Fibroblast of lung (primary cell): Measurements from ENCODE around the gene TBC1D8. TPM values are rescaled to one million over a fixed set of nuclear protein-coding genes. Genes with fewer than 3 reads are reported as not detected.

ENCODE experiments used
- DNase-seq, 2 donors: peaks; one replicate each; pipeline versions ENCODE4 v3.0.0 to v3.0.0-alpha.2; 2010; ENCODE audit warnings: low read depth in 2 of 2
- H2AFZ ChIP-seq: 2 replicates; pipeline ENCODE4 v1.5.1; 2012; ENCODE audit warnings: low read length, control low read depth, inconsistent platforms
- H3K27ac ChIP-seq: 2 replicates; pipeline ENCODE4 v1.5.1; 2011; ENCODE audit warnings: low read length, control low read depth; ENCODE audit not compliant: insufficient read depth
- H3K27me3 ChIP-seq: 2 replicates; pipeline ENCODE4 v1.5.1; 2011; ENCODE audit warnings: mild to moderate bottlenecking, low read length; ENCODE audit not compliant: control insufficient read depth, insufficient read depth
- H3K36me3 ChIP-seq: 2 replicates; pipeline ENCODE4 v1.5.1; 2011; ENCODE audit warnings: low read length; ENCODE audit not compliant: control insufficient read depth, insufficient read depth
- H3K4me1 ChIP-seq: 2 replicates; pipeline ENCODE4 v1.5.1; 2011; ENCODE audit warnings: low read length; ENCODE audit not compliant: control insufficient read depth, insufficient read depth; ENCODE audit errors: extremely low read depth
- H3K4me2 ChIP-seq: 2 replicates; pipeline ENCODE4 v1.5.1; 2011; ENCODE audit warnings: low read length, control low read depth; ENCODE audit not compliant: insufficient read depth; ENCODE audit errors: extremely low read depth
- H3K4me3 ChIP-seq, 4 experiments: fragments of 200-600 bp in 1 of 4; sonication (generic) in 1 of 4; replicated peaks in 1 of 4; 2 replicates each; pipeline ENCODE4 v1.5.1; 2011 to 2016; ENCODE audit warnings: low read length in 4 of 4, low read depth in 3 of 4, mild to moderate bottlenecking in 3 of 4, control low read depth in 2 of 4, inconsistent platforms in 1 of 4, mixed read lengths in 1 of 4; ENCODE audit not compliant: insufficient read depth in 1 of 4; ENCODE audit errors: control extremely low read depth in 1 of 4
- H3K79me2 ChIP-seq: 2 replicates; pipeline ENCODE4 v1.5.1; 2012; ENCODE audit warnings: mild to moderate bottlenecking, low read length, inconsistent platforms; ENCODE audit not compliant: control insufficient read depth, insufficient read depth
- H3K9ac ChIP-seq: 2 replicates; pipeline ENCODE4 v1.5.1; 2011; ENCODE audit warnings: mild to moderate bottlenecking, low read length, control low read depth; ENCODE audit not compliant: insufficient read depth
- H3K9me3 ChIP-seq: 2 replicates; pipeline ENCODE4 v1.5.1; 2012; ENCODE audit warnings: low read depth, low read length; ENCODE audit not compliant: control insufficient read depth, insufficient read depth
- H4K20me1 ChIP-seq: 2 replicates; pipeline ENCODE4 v1.5.1; 2011; ENCODE audit warnings: low read length; ENCODE audit not compliant: control insufficient read depth, insufficient read depth; ENCODE audit errors: extremely low read depth
- CTCF ChIP-seq, 2 donors: IDR thresholded peaks in 1 of 2; conservative IDR thresholded peaks in 1 of 2; 1 replicate in 1 of 2; 2 replicates in 1 of 2; pipeline ENCODE4 v1.5.1; 2011 to 2012; ENCODE audit warnings: low read length in 2 of 2, control low read depth in 1 of 2, inconsistent platforms in 1 of 2, low read depth in 1 of 2, mild to moderate bottlenecking in 1 of 2
- EZH2 ChIP-seq: IDR thresholded peaks from 2 replicates; pipeline ENCODE4 v1.5.1; 2012; ENCODE audit warnings: low read length, control low read depth, mild to moderate bottlenecking; ENCODE audit errors: missing control alignments
- polyA plus RNA-seq, 2 donors: library from polyadenylated mRNA; depleted of rRNA in 1 of 2; stranded (reverse) in 1 of 2; unstranded in 1 of 2; fragments of >200 nt; gene quantifications; 2 replicates each; pipeline ENCODE4 v1.2.1, GENCODE V29; 2011 to 2012; ENCODE audit warnings: missing spikeins in 1 of 2
- total RNA-seq: library from RNA; depleted of rRNA; stranded (reverse); fragments of >200 nt; gene quantifications from 2 replicates; pipeline ENCODE4 v1.2.1, GENCODE V29; 2014

TBC1D8 gene
- total and polyA plus RNA-seq, 2 donors (not counting 1 experiment from before 2014, with no cell fraction given) = 3.8 to 5.4 TPM

- H3K9ac ChIP-seq = no peak overlapping the region
- H3K9me3 ChIP-seq = no peaks in the 10 kb centered on the region
- no peak for DNase-seq
- no peak overlapping the region for H3K4me3 ChIP-seq
- no peak overlapping the region for H2AFZ ChIP-seq
- H3K4me1 ChIP-seq = peaks cover 3% of the 10 kb centered on the region
- H3K27me3 ChIP-seq = no peaks in the 10 kb centered on the region
- H4K20me1 ChIP-seq = no peaks in the 10 kb centered on the region
- no peaks in the 10 kb centered on the region for H3K36me3 ChIP-seq
- TF ChIP-seq CTCF (conservative IDR thresholded peaks at IDR 0.05 in 1 of 2, IDR thresholded peaks at IDR 0.05 in 1 of 2; ENCODE audit: low read depth in 1 of 2, low read length in 2 of 2) (no peak), EZH2 (no peak)
- no peak overlapping the region for H3K27ac ChIP-seq
- no peak overlapping the region for H3K4me2 ChIP-seq
- H3K79me2 ChIP-seq = no peaks in the 10 kb centered on the region
Observed at GRCh38 chr2:100960688-100961087, 190.5 kb downstream of the TBC1D8 start.

- Histone ChIP-seq H3K4me3 (no peak overlapping the region), H3K36me3 (no peaks in the 10 kb centered on the region), H3K79me2 (no peaks in the 10 kb centered on the region), H3K27ac (no peak overlapping the region), H2AFZ (no peak overlapping the region), H3K4me2 (no peak overlapping the region), H3K9me3 (no peaks in the 10 kb centered on the region), H3K9ac (no peak overlapping the region), H3K27me3 (no peaks in the 10 kb centered on the region), H3K4me1 (peaks cover 3% of the 10 kb centered on the region), H4K20me1 (no peaks in the 10 kb centered on the region)
- TF ChIP-seq EZH2 (no peak), CTCF (conservative IDR thresholded peaks at IDR 0.05 in 1 of 2, IDR thresholded peaks at IDR 0.05 in 1 of 2; ENCODE audit: low read depth in 1 of 2, low read length in 2 of 2) (no peak)
- peak in 1 of 2 donors; percentile 81 for DNase-seq
Observed at GRCh38 chr2:100959225-100959880, 191.8 kb downstream of the TBC1D8 start.

- TF ChIP-seq EZH2 (no peak), CTCF (conservative IDR thresholded peaks at IDR 0.05 in 1 of 2, IDR thresholded peaks at IDR 0.05 in 1 of 2; ENCODE audit: low read depth in 1 of 2, low read length in 2 of 2) (peak; percentile 6 to 15)
- Histone ChIP-seq H4K20me1 (no peaks in the 10 kb centered on the region), H3K4me1 (peaks cover 3% of the 10 kb centered on the region), H3K4me3 (peak overlapping the region in 1 of 4 experiments; percentile 0), H3K4me2 (peak overlapping the region; percentile 77), H3K27ac (no peak overlapping the region), H3K79me2 (no peaks in the 10 kb centered on the region), H2AFZ (no peak overlapping the region), H3K36me3 (no peaks in the 10 kb centered on the region), H3K27me3 (no peaks in the 10 kb centered on the region), H3K9me3 (no peaks in the 10 kb centered on the region), H3K9ac (no peak overlapping the region)
- DNase-seq = peak; percentile 94 to 95
Observed at GRCh38 chr2:100957996-100958653, 193.1 kb downstream of the TBC1D8 start.

Other genes starting within 250 kb of the TBC1D8 start
- 1,159 and 1,348 TPM in 2 replicates for gene RPL31, start 149.1 kb downstream of the TBC1D8 start, total RNA-seq
- 2,177 and 2,636 TPM in 2 replicates for gene RPL31, start 149.1 kb downstream of the TBC1D8 start, polyA plus RNA-seq
- 15.2 and 16.3 TPM in 2 replicates for gene CNOT11, start 101.5 kb upstream of the TBC1D8 start, total RNA-seq
- 53.1 and 71.6 TPM in 2 replicates for gene CNOT11, start 101.5 kb upstream of the TBC1D8 start, polyA plus RNA-seq
- gene RNF149, start 157.3 kb upstream of the TBC1D8 start, total RNA-seq = 44.7 and 49.0 TPM in 2 replicates
- 22.8 and 29.4 TPM in 2 replicates for gene RNF149, start 157.3 kb upstream of the TBC1D8 start, polyA plus RNA-seq
- gene CREG2, start 236.1 kb upstream of the TBC1D8 start, total RNA-seq = under 0.01 and 0.50 TPM in 2 replicates
- 0.08 and 0.84 TPM in 2 replicates for gene CREG2, start 236.1 kb upstream of the TBC1D8 start, polyA plus RNA-seq